Esophagus muscularis mucosa (tissue), 4 donors: ENCODE results near the gene PLCG1.

ENCODE experiments used
- EP300 ChIP-seq: sonication (generic); formaldehyde crosslinking; IDR thresholded peaks from one replicate; pipeline ENCODE4 v1.6.1; 2017; ENCODE audit warnings: antibody characterized with exemption
- POLR2A ChIP-seq: fragments of 450-650 bp; IDR thresholded peaks from one replicate; pipeline ENCODE4 v1.6.1; 2017; ENCODE audit warnings: antibody characterized with exemption, moderate library complexity, mild to moderate bottlenecking, low read depth
- POLR2AphosphoS5 ChIP-seq, 2 donors: sonication (generic); formaldehyde crosslinking; IDR thresholded peaks; one replicate each; pipeline ENCODE4 v1.6.1; 2017; ENCODE audit warnings: antibody characterized with exemption in 2 of 2
- TF ChIP-seq, protein P1 (sequence below), 3 experiments: fragments of 200-600 bp in 2 of 3; fragments of 450-650 bp in 1 of 3; sonication (generic) in 2 of 3; IDR thresholded peaks; one replicate each; pipeline ENCODE4 v1.5.1; 2017 to 2019; ENCODE audit warnings: antibody characterized with exemption in 3 of 3, mild to moderate bottlenecking in 2 of 3, moderate library complexity in 1 of 3

DNA sequence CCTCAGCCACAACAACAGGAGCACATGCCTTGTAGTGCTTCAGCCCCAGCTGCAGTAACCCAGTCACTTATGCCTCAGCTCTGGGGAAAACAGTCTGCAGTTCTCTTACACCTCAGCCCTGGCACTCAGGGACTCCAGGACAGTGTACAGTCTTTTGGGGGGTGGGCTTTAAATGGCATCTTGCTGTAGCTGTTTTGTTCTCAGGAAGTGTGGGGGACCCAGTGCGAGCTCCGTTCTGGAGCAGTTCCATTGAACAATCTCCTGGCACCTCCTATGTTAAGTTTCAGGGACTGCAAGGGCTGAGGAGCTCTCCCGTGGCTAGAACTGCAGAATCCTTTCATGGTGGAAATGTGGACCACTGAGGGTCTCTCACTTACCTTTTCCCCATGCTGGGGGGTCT lies 55.2 kb downstream of the PLCG1 start:
- TF ChIP-seq, protein P1, sequence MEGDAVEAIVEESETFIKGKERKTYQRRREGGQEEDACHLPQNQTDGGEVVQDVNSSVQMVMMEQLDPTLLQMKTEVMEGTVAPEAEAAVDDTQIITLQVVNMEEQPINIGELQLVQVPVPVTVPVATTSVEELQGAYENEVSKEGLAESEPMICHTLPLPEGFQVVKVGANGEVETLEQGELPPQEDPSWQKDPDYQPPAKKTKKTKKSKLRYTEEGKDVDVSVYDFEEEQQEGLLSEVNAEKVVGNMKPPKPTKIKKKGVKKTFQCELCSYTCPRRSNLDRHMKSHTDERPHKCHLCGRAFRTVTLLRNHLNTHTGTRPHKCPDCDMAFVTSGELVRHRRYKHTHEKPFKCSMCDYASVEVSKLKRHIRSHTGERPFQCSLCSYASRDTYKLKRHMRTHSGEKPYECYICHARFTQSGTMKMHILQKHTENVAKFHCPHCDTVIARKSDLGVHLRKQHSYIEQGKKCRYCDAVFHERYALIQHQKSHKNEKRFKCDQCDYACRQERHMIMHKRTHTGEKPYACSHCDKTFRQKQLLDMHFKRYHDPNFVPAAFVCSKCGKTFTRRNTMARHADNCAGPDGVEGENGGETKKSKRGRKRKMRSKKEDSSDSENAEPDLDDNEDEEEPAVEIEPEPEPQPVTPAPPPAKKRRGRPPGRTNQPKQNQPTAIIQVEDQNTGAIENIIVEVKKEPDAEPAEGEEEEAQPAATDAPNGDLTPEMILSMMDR (IDR thresholded peaks at IDR 0.05): no peak
- no peak for TF ChIP-seq EP300
- no peak for TF ChIP-seq POLR2A
- TF ChIP-seq POLR2AphosphoS5 (IDR thresholded peaks at IDR 0.05): no peak
